Panc1 (cell line): ENCODE measurements around the gene RNF148. TPM values are rescaled to one million over a fixed set of nuclear protein-coding genes. Genes with fewer than 3 reads are reported as not detected.

Source experiments
- ATAC-seq: fragments of 200-7000 bp; cut with Tn5 transposase; 2 replicates; pipeline ENCODE4 v1.9.1; 2020; ENCODE audit warnings: mild to moderate bottlenecking, moderate library complexity
- BruUV-seq: library from RNA; stranded (reverse); fragments of 400-500 nt; replicated peaks from 2 replicates; lab custom pipeline; 2021; lab: Mats Ljungman, UMichigan
- CTCF ChIA-PET: fragments of 300-600 bp; sonication (Branson Sonifier 250); formaldehyde crosslinking; loops from one replicate; lab custom pipeline; 2022; ENCODE audit warnings: antibody characterized with exemption; lab: Charles Lee
- POLR2A ChIA-PET: fragments of 300-600 bp; sonication (Branson Sonifier 250); formaldehyde crosslinking; loops from one replicate; lab custom pipeline; 2022; ENCODE audit warnings: antibody characterized with exemption; lab: Charles Lee
- DNase-seq: peaks from one replicate; pipeline ENCODE4 v3.0.0-alpha.2; 2010; ENCODE audit warnings: low read depth, low spot score
- H3K27ac ChIP-seq: 2 replicates; pipeline ENCODE4 v1.5.1; 2011; ENCODE audit warnings: mild to moderate bottlenecking, low read length, inconsistent platforms
- H3K27me3 ChIP-seq: fragments of 200-500 bp; sonication (Bioruptor generic); 2 replicates; pipeline ENCODE4 v1.6.0; 2014; ENCODE audit warnings: low read length, inconsistent platforms; ENCODE audit not compliant: control insufficient read depth, insufficient read depth
- H3K36me3 ChIP-seq: fragments of 200-500 bp; sonication (Bioruptor generic); 2 replicates; pipeline ENCODE4 v1.5.1; 2014; ENCODE audit warnings: inconsistent platforms, mild to moderate bottlenecking, low read length, moderate library complexity; ENCODE audit not compliant: control insufficient read depth, insufficient read depth
- H3K4me1 ChIP-seq: 2 replicates; pipeline ENCODE4 v1.5.1; 2011; ENCODE audit warnings: inconsistent platforms, mild to moderate bottlenecking, low read length, moderate library complexity; ENCODE audit not compliant: control insufficient read depth, insufficient read depth
- H3K4me3 ChIP-seq, 2 experiments: 2 replicates each; pipeline ENCODE4 v1.5.1; 2011 to 2012; ENCODE audit warnings: low read depth in 2 of 2, low read length in 2 of 2, mild to moderate bottlenecking in 2 of 2, inconsistent platforms in 1 of 2, moderate library complexity in 1 of 2
- H3K9me3 ChIP-seq: fragments of 200-500 bp; sonication (Bioruptor generic); 2 replicates; pipeline ENCODE4 v1.5.1; 2014; ENCODE audit warnings: low read depth, mild to moderate bottlenecking, inconsistent platforms, low read length, moderate library complexity; ENCODE audit not compliant: control insufficient read depth, insufficient read depth
- POLR2AphosphoS5 ChIP-seq: IDR thresholded peaks from 2 replicates; pipeline ENCODE4 v1.6.1; 2012; ENCODE audit warnings: mild to moderate bottlenecking, low read depth, low read length, moderate library complexity
- SIN3A ChIP-seq: IDR thresholded peaks from 2 replicates; pipeline ENCODE4 v1.6.1; 2012; ENCODE audit warnings: low read depth, mild to moderate bottlenecking, low read length, moderate library complexity, borderline replicate concordance; ENCODE audit not compliant: insufficient read depth
- TCF7L2 ChIP-seq: IDR thresholded peaks from 2 replicates; pipeline ENCODE4 v1.6.1; 2011; ENCODE audit warnings: mild to moderate bottlenecking, low read depth, low read length, inconsistent platforms
- in situ Hi-C: cut with HindIII; loops from 2 replicates; pipeline ENCODE4 v1.10.0; 2016; ENCODE audit warnings: low sequenced_read_pairs, low pct_unique_long_range_greater_than_20kb
- intact Hi-C: fragments of 100-400 bp; cut with micrococcal nuclease; formaldehyde crosslinking; loops from one replicate; pipeline ENCODE4 v1.10.0; 2022; ENCODE audit not compliant: unreplicated experiment
- total RNA-seq: library from RNA; stranded (reverse); gene quantifications from one replicate; pipeline ENCODE4 v1.2.1, GENCODE V29; 2021; ENCODE audit not compliant: unreplicated experiment
- TF ChIP-seq, protein P1 (sequence below), 2 experiments: IDR thresholded peaks; 2 replicates each; pipeline ENCODE4 v1.6.1; 2011 to 2012; ENCODE audit warnings: low read depth in 2 of 2, control low read depth in 1 of 2, low read length in 1 of 2, mild to moderate bottlenecking in 1 of 2, moderate library complexity in 1 of 2; ENCODE audit not compliant: insufficient read depth in 1 of 2
- TF ChIP-seq, protein P2 (sequence below): fragments of 450-650 bp; IDR thresholded peaks from 2 replicates; pipeline ENCODE4 v1.5.1; 2017; ENCODE audit warnings: mild to moderate bottlenecking

RNF148 gene
- total RNA-seq, 1 experiment from 2014 or later, result not detected

- ChIA-PET POLR2A (no interaction called here), CTCF (no interaction called here)
- H3K27me3 ChIP-seq, result no peaks in the 10 kb centered on the region
- no peak for TF ChIP-seq TCF7L2
- TF ChIP-seq, protein P1, sequence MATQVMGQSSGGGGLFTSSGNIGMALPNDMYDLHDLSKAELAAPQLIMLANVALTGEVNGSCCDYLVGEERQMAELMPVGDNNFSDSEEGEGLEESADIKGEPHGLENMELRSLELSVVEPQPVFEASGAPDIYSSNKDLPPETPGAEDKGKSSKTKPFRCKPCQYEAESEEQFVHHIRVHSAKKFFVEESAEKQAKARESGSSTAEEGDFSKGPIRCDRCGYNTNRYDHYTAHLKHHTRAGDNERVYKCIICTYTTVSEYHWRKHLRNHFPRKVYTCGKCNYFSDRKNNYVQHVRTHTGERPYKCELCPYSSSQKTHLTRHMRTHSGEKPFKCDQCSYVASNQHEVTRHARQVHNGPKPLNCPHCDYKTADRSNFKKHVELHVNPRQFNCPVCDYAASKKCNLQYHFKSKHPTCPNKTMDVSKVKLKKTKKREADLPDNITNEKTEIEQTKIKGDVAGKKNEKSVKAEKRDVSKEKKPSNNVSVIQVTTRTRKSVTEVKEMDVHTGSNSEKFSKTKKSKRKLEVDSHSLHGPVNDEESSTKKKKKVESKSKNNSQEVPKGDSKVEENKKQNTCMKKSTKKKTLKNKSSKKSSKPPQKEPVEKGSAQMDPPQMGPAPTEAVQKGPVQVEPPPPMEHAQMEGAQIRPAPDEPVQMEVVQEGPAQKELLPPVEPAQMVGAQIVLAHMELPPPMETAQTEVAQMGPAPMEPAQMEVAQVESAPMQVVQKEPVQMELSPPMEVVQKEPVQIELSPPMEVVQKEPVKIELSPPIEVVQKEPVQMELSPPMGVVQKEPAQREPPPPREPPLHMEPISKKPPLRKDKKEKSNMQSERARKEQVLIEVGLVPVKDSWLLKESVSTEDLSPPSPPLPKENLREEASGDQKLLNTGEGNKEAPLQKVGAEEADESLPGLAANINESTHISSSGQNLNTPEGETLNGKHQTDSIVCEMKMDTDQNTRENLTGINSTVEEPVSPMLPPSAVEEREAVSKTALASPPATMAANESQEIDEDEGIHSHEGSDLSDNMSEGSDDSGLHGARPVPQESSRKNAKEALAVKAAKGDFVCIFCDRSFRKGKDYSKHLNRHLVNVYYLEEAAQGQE (IDR thresholded peaks at IDR 0.05; ENCODE audit: insufficient read depth in 1 of 2, low read depth in 2 of 2, low read length in 1 of 2), result no peak
- intact Hi-C loops, result no loop called here
- no peaks in the 10 kb centered on the region for H3K4me1 ChIP-seq
- BruUV-seq, result no TSS peak
- H3K27ac ChIP-seq, result no peak overlapping the region
- no peak overlapping the region for H3K4me3 ChIP-seq
- no peak for ATAC-seq
- H3K9me3 ChIP-seq, result no peaks in the 10 kb centered on the region
- no peaks in the 10 kb centered on the region for H3K36me3 ChIP-seq
- in situ Hi-C loops, result no loop called here
- DNase-seq, result no peak
Measured at GRCh38 chr7:122710916-122711315, 8.2 kb upstream of the RNF148 start.

- intact Hi-C loops (no loop called here), in situ Hi-C loops (no loop called here)
- no peak overlapping the region for H3K27ac ChIP-seq
- H3K36me3 ChIP-seq, result no peaks in the 10 kb centered on the region
- H3K27me3 ChIP-seq, result no peaks in the 10 kb centered on the region
- no peaks in the 10 kb centered on the region for H3K9me3 ChIP-seq
- ATAC-seq (no peak), DNase-seq (no peak)
- H3K4me1 ChIP-seq, result no peaks in the 10 kb centered on the region
- no peak overlapping the region for H3K4me3 ChIP-seq
- CTCF ChIA-PET, result no interaction called here
- BruUV-seq, result no TSS peak
- TF ChIP-seq, protein P1 (IDR thresholded peaks at IDR 0.05; ENCODE audit: insufficient read depth in 1 of 2, low read depth in 2 of 2, low read length in 1 of 2), result no peak
- TF ChIP-seq POLR2AphosphoS5, result no peak
- TF ChIP-seq TCF7L2, result no peak
- no peak for TF ChIP-seq SIN3A
- TF ChIP-seq, protein P2, sequence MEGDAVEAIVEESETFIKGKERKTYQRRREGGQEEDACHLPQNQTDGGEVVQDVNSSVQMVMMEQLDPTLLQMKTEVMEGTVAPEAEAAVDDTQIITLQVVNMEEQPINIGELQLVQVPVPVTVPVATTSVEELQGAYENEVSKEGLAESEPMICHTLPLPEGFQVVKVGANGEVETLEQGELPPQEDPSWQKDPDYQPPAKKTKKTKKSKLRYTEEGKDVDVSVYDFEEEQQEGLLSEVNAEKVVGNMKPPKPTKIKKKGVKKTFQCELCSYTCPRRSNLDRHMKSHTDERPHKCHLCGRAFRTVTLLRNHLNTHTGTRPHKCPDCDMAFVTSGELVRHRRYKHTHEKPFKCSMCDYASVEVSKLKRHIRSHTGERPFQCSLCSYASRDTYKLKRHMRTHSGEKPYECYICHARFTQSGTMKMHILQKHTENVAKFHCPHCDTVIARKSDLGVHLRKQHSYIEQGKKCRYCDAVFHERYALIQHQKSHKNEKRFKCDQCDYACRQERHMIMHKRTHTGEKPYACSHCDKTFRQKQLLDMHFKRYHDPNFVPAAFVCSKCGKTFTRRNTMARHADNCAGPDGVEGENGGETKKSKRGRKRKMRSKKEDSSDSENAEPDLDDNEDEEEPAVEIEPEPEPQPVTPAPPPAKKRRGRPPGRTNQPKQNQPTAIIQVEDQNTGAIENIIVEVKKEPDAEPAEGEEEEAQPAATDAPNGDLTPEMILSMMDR, result no peak
- POLR2A ChIA-PET, result no interaction called here
Measured at GRCh38 chr7:122709930-122710646, 7.4 kb upstream of the RNF148 start.
